Activated CD8-positive, alpha-beta memory T cell treated with anti-CD3 and anti-CD28 coated beads for 48 hours (primary cell): ENCODE measurements around the gene TK2.

Experiments used
- DNase-seq, 3 experiments: peaks; one replicate each; pipeline ENCODE4 v3.0.0-alpha.2; 2020; ENCODE audit warnings: low read depth in 2 of 3, low spot score in 2 of 3

TK2 gene

DNA sequence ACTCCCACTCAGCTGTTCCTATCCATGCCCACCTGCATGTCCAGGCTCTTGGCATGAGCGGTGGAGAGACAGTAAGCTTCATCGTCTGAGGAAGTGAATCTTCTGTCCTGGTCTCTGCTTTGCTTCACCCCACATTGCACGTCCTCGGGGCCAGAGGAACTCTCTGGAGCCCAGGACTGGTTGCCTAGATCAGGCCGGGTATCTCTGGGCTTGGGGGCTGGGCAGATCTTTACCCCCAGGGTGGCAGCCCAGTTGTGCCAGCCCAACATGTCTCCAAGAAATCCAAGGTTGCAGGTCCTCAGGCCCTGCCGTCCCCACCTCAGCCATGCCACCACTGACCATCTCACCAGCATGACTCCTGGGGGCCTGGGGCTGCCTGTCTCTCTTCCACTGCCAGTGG is 64.5 kb downstream of the TK2 start:
- DNase-seq: no peak

DNA sequence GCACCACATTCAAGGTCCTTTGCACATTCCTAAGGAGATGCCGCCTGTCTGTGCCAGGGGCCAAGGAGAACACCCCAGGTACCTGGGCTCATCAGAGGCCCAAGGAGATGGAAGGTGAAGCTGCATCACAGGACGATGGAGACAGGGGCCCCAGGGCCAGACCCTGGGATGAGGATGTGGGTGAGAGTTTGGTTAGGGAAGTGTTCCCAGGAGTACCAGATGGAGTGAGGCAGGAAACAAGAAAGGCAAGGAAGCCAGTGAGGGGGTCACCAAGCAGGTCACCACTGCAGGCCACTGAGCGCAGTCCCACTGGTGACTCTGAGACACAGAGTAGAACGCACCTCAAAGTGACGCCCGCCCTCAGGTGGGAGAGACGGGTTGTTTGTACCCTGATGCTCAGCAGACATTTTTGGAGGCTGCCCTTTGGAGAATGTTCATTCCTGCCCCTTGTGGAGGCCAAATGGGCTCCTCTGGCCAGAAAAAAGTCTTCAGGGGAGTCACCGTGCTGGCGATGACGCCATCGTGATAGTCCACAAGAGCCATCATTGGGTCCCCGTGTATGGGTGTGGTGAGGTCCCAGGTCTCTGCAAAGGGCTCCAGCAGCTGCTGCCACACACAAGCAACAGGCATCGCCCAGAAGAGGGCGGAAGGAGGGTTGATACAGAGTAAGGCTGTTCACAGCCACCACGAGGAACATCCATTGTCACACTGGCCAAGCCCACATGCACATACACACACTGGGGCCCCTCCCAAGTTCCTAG is 65.3 kb downstream of the TK2 start:
- DNase-seq: no peak

DNA sequence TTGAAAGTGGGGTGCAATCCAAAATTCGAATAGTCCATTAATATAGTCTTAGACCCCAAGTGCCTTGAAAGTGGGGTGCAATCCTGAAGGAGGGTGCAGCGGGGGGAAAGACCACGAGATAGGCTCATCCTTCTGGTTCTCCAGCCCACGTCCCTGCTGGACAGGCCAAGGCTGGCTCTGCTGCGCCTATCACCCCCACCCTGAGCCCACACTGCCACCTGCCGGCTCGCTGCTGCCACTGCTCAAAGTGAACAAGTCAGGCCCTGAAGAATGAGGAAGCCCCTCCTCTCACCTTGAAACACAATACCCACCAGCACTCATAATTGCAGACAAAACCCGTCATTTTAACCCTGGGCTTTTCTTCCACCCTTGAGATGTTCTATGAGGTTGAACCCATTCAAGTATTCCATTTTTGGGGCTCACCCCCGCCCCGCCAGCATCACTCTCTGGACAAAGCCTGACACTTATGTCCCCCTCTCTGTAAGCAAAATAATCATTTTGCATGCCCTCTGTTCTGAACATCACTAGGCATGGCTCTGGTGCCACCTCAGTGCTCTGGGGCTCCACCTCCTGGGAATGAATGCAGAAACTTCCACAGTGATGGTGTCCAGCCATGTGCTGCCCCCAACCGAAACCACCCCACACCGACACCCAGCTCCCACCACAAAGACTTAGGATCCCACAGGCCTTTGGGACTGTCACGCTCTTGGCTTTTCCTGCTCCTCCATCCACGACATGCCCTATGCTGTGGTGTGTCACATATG is 66.1 kb downstream of the TK2 start:
- peak; percentile 44 to 65 (median 61) for DNase-seq

DNA sequence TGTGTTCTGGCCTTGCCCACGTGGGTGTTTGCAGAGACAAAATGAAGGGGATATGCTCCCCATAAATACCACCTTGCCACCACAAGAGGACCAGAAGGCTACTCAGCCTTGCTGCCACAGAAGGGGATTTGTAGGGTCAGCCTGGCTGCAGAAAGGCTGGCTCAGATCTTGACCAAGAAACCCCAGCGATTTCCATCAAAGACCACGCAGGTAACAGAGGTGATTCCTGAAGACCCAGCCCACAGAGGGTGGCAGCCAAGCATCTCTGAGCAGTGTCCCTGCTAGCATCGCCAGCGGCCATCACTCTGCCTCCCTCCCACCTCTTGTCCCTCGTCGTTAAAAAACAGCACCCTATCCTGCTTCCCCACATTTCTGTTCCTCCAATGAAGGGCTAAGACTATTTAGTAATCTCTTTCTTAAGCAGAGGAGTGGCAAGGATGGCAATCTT is 68.0 kb downstream of the TK2 start:
- DNase-seq: no peak

GRCh38 chr16:66481081-66481942 is 68.6 kb downstream of the TK2 start:
- DNase-seq: no peak

- no peak for DNase-seq
Observed at GRCh38 chr16:66480265-66481080, 69.4 kb downstream of the TK2 start.

DNA sequence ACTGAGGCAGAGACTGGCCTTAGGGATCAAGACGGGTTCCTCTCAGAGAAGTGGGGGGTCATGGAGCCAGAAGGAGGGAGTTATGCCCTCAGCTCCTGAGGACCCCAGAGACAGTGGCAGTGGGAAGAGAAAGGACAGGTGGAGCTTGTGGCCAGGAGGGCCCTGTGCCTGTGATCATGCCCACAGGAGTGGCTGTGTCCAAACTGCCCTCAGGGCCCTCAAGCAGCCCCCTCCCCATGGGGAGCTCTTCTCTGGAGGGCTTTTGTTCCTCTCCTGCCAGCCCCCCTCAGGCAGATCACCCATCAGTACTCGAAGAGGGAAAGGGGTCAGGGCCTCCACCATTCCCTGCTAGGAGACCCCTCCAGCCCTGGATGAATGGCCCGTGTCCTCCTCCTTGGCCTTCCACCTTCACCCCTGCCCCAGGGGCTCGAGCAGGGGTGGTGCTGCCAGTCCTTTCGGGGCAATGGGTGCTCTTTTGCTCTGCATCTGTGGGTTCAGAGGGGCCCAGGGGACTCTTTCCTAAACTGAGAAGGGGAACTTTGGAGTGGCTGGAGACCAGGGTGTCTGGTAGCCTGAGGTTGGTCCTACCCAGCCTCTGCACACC is 70.2 kb downstream of the TK2 start:
- DNase-seq: no peak

DNA sequence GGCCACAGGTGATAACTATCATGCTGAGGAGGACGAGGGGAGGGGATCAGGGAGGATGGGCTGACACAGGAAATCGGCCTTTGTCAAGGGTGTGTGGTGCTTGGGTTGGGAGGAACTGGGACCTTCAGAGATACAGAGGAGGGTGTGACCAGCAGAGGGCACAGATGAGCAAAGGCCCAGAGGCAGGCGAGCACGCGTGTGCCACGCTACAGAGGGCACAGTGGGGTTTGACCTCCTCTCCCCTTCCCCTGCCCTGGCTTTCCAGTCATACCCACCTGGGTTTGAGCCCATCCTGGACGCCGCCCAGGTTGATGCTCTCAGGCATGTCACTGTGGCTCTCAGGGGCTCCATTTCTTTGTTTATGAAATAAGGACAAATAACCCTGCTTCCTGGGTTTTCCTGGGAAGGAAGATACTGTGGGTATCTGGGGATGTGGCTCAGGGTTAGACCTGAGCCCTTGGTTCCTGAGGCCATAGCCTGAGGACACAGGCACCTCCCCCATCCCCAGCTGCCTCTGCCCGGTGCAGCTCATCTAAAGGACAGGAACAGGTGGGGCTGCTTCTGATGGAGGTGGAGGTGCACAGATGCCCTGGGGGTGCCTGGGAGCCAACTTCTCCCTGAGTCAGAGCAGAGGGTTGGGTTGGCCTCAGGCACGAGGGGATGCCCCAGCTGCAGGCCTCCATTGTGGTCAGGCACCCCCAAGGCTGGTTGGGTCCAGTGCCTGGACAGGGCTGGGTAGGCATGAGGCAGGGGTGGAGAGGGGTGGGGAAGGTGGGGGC is 71.0 kb downstream of the TK2 start:
- peak; percentile 46 to 51 (median 49) for DNase-seq

- no peak for DNase-seq
Observed at GRCh38 chr16:66477028-66477515, 72.8 kb downstream of the TK2 start.

GRCh38 chr16:66476328-66477027 is 73.4 kb downstream of the TK2 start:
- peak in 1 of 3 experiments; percentile 29 for DNase-seq

DNA sequence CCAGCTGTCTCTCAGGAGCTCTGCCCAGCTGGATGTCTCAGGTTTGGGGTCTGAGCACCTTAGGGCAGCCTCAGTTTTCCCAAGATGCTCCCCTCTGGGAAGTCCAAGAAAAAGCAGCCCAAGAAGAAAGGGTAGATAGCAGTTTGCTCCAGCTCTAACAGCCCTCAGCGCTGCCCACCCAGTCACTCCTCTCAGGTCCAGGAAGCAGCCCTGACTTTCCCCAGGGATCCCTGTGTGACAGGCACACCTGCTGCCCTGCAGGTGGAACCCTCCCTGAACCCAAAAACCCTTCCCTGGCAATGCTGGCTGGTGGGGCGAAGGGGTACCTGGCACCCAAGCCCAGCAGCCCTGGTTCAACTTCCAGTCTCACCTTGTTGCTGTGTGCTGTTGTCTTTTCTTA is 74.7 kb downstream of the TK2 start:
- DNase-seq: no peak

DNA sequence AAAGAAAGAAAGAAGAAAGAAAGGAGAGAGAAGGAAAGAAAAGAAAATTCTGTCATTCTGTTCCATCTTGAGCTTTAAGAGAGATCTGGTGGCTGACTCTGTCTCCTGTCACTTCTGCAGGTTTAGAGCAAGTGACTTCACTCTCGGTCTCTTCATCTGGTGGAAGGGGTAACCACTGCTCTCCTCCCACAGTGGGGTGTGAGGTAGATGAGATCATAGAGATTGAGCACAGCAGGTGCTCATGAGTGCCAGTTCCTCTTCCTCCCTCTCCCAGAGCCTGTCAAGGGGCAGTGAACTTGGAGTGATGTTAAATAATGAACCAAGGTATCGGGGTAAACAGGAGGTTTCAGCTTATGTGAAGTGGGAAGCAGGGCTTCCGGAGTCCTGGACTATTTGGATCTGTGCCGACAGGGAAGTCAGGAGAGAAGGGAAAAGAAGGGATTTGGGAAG is 75.1 kb downstream of the TK2 start:
- DNase-seq: peak in 1 of 3 experiments; percentile 40

GRCh38 chr16:66473654-66474519 is 76.0 kb downstream of the TK2 start:
- no peak for DNase-seq

DNA sequence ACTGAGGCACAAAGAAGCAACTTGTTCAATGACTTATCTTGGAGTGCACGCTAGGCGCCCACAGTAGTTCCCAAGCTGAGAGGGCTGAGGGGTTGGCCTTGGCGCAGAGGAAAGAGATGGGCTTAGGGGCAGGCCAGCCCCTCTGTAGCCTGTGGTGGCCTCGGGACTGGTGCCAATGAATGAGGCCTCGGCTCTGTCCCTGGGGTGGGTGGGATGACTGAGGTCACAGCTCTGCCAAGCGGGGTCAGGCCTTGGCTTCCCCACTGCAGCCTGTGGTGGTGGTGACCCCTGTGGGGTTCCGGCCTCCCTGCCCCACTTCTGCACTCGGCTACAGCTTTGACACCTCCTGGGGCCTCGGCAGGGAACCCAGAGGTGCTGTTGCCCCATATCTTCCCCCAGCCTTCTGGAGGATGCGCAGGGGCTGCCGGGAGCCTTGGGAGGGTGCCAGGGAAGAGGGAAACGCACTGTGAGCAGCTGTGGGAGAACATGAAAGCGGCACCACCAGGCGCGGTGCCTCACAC is 76.8 kb downstream of the TK2 start:
- no peak for DNase-seq

DNA sequence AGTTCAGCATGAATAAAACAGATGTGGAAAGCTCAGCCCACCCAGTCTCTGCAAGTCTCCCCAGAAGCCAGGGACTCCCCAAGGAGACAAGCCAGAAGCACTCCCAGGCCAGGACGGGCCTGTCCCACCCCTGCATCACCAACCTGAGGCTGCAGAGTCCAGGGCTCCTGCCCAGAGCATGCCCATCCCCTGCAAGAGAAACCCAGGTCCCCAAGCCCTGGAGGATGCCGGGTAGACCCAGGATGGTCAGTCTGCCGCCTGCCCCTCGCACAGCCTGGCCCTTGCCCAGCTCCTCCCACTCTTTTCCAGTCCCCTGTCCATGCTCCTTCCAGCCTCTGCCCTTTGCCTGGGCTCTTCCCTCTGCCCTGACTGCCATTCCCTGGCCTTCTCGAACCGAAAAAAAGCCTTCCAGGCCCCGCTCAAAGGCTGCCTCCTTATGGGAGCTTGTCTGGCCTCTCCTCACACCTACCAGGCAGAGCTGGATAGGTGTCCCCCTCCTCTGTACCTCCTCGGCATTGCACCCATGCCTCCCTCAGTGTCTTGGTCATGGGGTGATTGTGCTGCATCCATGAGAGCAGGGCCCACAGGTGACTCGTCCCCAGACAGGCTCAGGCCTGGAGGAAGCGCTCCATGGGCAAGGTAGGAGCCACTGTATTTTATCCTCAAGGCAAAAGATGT is 78.1 kb downstream of the TK2 start:
- no peak for DNase-seq

- DNase-seq: no peak
Observed at GRCh38 chr16:66471264-66471663, 78.7 kb downstream of the TK2 start.

DNA sequence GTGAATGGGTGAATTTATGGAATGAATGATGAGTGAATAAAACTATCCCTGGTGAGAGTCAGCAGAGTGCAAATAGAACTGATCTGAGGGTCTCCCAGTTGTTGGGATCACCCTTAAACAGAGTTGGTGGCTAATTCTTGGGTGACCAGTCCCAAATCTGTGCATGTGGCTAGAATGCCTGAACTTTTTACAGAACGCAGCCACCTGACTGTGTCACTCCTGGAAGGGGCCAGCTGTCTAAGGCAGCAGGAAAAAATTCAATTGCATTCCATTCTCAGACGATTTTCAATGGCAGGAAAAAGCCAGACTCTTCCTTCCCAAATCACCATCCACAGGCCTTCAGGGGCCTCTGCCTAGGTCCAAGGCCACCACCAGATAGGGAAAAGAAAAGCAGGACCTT is 79.4 kb downstream of the TK2 start:
- no peak for DNase-seq
